Measurements from ENCODE around the gene REELD1.

DNA sequence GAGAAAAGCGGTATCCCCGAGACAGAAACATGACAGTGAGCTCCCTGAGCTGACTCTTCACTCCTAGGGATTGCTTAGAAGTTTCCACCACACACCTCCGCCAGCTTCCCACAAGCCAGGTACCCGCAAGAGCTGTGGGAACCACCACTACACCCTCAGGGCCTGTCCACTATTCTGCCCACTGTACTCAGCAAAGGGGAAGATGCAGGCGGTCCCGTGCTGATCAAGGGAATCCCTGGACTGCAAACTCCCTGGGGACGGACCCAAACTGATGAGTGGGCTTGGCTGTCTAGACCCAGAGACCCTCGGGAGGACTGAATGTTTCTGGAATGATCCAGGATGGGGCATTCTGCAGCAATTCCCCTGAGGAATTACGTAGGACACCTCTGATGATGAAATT, 30.2 kb downstream of the REELD1 start:
- TF ChIP-seq, protein P1, sequence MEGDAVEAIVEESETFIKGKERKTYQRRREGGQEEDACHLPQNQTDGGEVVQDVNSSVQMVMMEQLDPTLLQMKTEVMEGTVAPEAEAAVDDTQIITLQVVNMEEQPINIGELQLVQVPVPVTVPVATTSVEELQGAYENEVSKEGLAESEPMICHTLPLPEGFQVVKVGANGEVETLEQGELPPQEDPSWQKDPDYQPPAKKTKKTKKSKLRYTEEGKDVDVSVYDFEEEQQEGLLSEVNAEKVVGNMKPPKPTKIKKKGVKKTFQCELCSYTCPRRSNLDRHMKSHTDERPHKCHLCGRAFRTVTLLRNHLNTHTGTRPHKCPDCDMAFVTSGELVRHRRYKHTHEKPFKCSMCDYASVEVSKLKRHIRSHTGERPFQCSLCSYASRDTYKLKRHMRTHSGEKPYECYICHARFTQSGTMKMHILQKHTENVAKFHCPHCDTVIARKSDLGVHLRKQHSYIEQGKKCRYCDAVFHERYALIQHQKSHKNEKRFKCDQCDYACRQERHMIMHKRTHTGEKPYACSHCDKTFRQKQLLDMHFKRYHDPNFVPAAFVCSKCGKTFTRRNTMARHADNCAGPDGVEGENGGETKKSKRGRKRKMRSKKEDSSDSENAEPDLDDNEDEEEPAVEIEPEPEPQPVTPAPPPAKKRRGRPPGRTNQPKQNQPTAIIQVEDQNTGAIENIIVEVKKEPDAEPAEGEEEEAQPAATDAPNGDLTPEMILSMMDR (IDR thresholded peaks at IDR 0.05 in 8 of 11, conservative IDR thresholded peaks at IDR 0.05 in 3 of 11) = no peak
- no peak for TF ChIP-seq POLR2AphosphoS5 (IDR thresholded peaks at IDR 0.05)

Measured in spleen (tissue), 7 donors.